ENCODE results near the gene BCAR3.

DNA sequence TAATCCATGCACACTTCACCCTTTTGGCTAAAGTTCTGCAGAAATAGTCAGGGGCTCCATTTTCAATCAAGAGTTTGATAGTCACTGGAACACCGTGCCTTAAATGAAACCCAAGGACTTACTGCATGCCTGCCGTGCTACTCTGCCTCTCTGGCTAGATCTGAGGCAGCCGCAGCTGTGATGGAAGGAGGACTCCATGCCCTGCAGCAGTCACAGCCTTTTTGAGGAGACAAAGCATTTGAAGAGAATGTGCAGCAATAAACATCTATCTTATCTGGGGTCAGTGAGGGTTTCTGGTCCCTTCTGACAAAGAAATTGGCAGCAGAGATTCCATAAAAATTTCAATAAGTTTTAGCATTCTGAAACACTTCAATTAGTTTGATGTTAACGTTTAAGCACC, 78.0 kb downstream of the BCAR3 start:
- TF ChIP-seq, protein P1, sequence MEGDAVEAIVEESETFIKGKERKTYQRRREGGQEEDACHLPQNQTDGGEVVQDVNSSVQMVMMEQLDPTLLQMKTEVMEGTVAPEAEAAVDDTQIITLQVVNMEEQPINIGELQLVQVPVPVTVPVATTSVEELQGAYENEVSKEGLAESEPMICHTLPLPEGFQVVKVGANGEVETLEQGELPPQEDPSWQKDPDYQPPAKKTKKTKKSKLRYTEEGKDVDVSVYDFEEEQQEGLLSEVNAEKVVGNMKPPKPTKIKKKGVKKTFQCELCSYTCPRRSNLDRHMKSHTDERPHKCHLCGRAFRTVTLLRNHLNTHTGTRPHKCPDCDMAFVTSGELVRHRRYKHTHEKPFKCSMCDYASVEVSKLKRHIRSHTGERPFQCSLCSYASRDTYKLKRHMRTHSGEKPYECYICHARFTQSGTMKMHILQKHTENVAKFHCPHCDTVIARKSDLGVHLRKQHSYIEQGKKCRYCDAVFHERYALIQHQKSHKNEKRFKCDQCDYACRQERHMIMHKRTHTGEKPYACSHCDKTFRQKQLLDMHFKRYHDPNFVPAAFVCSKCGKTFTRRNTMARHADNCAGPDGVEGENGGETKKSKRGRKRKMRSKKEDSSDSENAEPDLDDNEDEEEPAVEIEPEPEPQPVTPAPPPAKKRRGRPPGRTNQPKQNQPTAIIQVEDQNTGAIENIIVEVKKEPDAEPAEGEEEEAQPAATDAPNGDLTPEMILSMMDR (IDR thresholded peaks at IDR 0.05; ENCODE audit: insufficient read depth, low read length, poor library complexity, severe bottlenecking) = no peak
- TF ChIP-seq EZH2phosphoT487 (conservative IDR thresholded peaks at IDR 0.05; ENCODE audit: low read length) = no peak

All from SU-DHL-6 (cell line).